ENCODE data around the gene ARSG.

- TF ChIP-seq CTCF (IDR thresholded peaks at IDR 0.05; ENCODE audit: extremely low read depth in 1 of 2, insufficient read depth in 1 of 2, low read depth in 1 of 2, low read length in 2 of 2) (no peak), POLR2AphosphoS5 (IDR thresholded peaks at IDR 0.05; ENCODE audit: insufficient read depth, low read depth, low read length) (no peak), POLR2A (IDR thresholded peaks at IDR 0.05; ENCODE audit: low read depth, low read length) (no peak), EZH2 (IDR thresholded peaks at IDR 0.05; ENCODE audit: borderline replicate concordance, low read depth, low read length, severe bottlenecking) (no peak), JUN (IDR thresholded peaks at IDR 0.05; ENCODE audit: borderline replicate concordance, insufficient read depth, insufficient read length, low read depth) (no peak), GATA2 (IDR thresholded peaks at IDR 0.05; ENCODE audit: insufficient read depth, insufficient read length, low read depth, low read length) (no peak), MAX (IDR thresholded peaks at IDR 0.05; ENCODE audit: insufficient read depth, insufficient read length) (no peak)
Observed at GRCh38 chr17:68460146-68460545, 168.9 kb downstream of the ARSG start.
